Neuronal stem cell (in vitro differentiated cells): Measurements from ENCODE around the gene SPTLC1.

Source experiments
- DNase-seq: peaks from one replicate; pipeline ENCODE4 v3.0.0-alpha.2; 2013; ENCODE audit warnings: low spot score
- H2AFZ ChIP-seq: one replicate; pipeline ENCODE4 v1.6.1; 2013; ENCODE audit warnings: mild to moderate bottlenecking, low read length, inconsistent platforms
- H2AK5ac ChIP-seq: 2 replicates; pipeline ENCODE4 v1.6.1; 2013; ENCODE audit warnings: low read depth, mild to moderate bottlenecking, inconsistent platforms, low read length, moderate library complexity, mixed read lengths
- H2BK120ac ChIP-seq: 2 replicates; pipeline ENCODE4 v1.6.1; 2013; ENCODE audit warnings: low read depth, mild to moderate bottlenecking, inconsistent platforms, low read length, moderate library complexity, mixed read lengths
- H2BK12ac ChIP-seq: one replicate; pipeline ENCODE4 v1.6.1; 2013; ENCODE audit warnings: low read length, inconsistent platforms
- H2BK15ac ChIP-seq: 2 replicates; pipeline ENCODE4 v1.6.1; 2013; ENCODE audit warnings: mild to moderate bottlenecking, low read length, inconsistent platforms, mixed read lengths
- H2BK5ac ChIP-seq: one replicate; pipeline ENCODE4 v1.6.1; 2013; ENCODE audit warnings: inconsistent platforms, mild to moderate bottlenecking, low read length, moderate library complexity
- H3K14ac ChIP-seq: one replicate; pipeline ENCODE4 v1.6.1; 2013; ENCODE audit warnings: low read length, inconsistent platforms
- H3K18ac ChIP-seq: 2 replicates; pipeline ENCODE4 v1.6.1; 2013; ENCODE audit warnings: low read length, inconsistent platforms
- H3K23ac ChIP-seq: 2 replicates; pipeline ENCODE4 v1.6.1; 2013; ENCODE audit warnings: low read depth, mild to moderate bottlenecking, mixed read lengths, low read length, inconsistent platforms; ENCODE audit not compliant: poor library complexity
- H3K27ac ChIP-seq: replicated peaks from 3 replicates; pipeline ENCODE4 v1.5.1; 2013; ENCODE audit warnings: low read length, inconsistent platforms
- H3K27me3 ChIP-seq, 3 experiments: 2 replicates each; pipeline ENCODE4 v1.6.1; 2013; ENCODE audit warnings: low read length in 3 of 3, mild to moderate bottlenecking in 2 of 3, inconsistent platforms in 1 of 3, low read depth in 1 of 3, mixed read lengths in 1 of 3, moderate library complexity in 1 of 3; ENCODE audit not compliant: control insufficient read depth in 3 of 3, insufficient read depth in 3 of 3
- H3K36me3 ChIP-seq, 2 donors: replicated peaks in 1 of 2; 2 replicates each; pipeline ENCODE4 v1.6.1; 2013; ENCODE audit warnings: low read length in 2 of 2; ENCODE audit not compliant: control insufficient read depth in 2 of 2, insufficient read depth in 2 of 2
- H3K4ac ChIP-seq: 2 replicates; pipeline ENCODE4 v1.6.1; 2013; ENCODE audit warnings: inconsistent platforms, mild to moderate bottlenecking, low read length, moderate library complexity
- H3K4me1 ChIP-seq, 2 donors: 1 replicate in 1 of 2; 2 replicates in 1 of 2; pipeline ENCODE4 v1.6.1; 2013; ENCODE audit warnings: low read length in 2 of 2, low read depth in 1 of 2; ENCODE audit not compliant: control insufficient read depth in 2 of 2, insufficient read depth in 1 of 2
- H3K4me2 ChIP-seq: one replicate; pipeline ENCODE4 v1.6.1; 2013; ENCODE audit warnings: mild to moderate bottlenecking, low read length, inconsistent platforms; ENCODE audit not compliant: insufficient read depth, poor library complexity, severe bottlenecking
- H3K4me3 ChIP-seq, 2 donors: 2 replicates each; pipeline ENCODE4 v1.5.1; 2013; ENCODE audit warnings: low read length in 2 of 2, mild to moderate bottlenecking in 2 of 2, inconsistent platforms in 1 of 2, moderate library complexity in 1 of 2
- H3K79me1 ChIP-seq: one replicate; pipeline ENCODE4 v1.6.1; 2013; ENCODE audit warnings: low read depth, mild to moderate bottlenecking, inconsistent platforms, low read length, moderate library complexity
- H3K9ac ChIP-seq: one replicate; pipeline ENCODE4 v1.6.1; 2013; ENCODE audit warnings: mild to moderate bottlenecking, low read depth, low read length, inconsistent platforms; ENCODE audit not compliant: poor library complexity
- H3K9me3 ChIP-seq, 2 donors: replicated peaks in 1 of 2; 2 replicates each; pipeline versions ENCODE3 to v1.6.1; 2013; ENCODE audit warnings: low read length in 2 of 2, mild to moderate bottlenecking in 2 of 2, inconsistent platforms in 1 of 2, low read depth in 1 of 2, mixed read lengths in 1 of 2, moderate library complexity in 1 of 2; ENCODE audit not compliant: control insufficient read depth in 2 of 2, insufficient read depth in 1 of 2
- H4K8ac ChIP-seq: one replicate; pipeline ENCODE4 v1.6.1; 2013; ENCODE audit warnings: low read depth, mild to moderate bottlenecking, inconsistent platforms, low read length, moderate library complexity
- H4K91ac ChIP-seq: one replicate; pipeline ENCODE4 v1.6.1; 2013; ENCODE audit warnings: low read length, low read depth, mild to moderate bottlenecking, inconsistent platforms; ENCODE audit not compliant: poor library complexity
- WGBS, 2 donors: extraction: QIAGEN DNeasy Blood & Tissue Kit; methylation state at CpG; one replicate each; pipeline ENCODE4 v1.1.7; 2013; ENCODE audit warnings: missing lambda C conversion rate in 2 of 2, mixed read lengths in 1 of 2; ENCODE audit not compliant: insufficient read length in 2 of 2, insufficient replicate concordance in 1 of 2; ENCODE audit errors: extremely low coverage in 2 of 2; 5-methylcytosine and 5-hydroxymethylcytosine counted together

The SPTLC1 gene

GRCh38 chr9:92095236-92095635 lies 20.0 kb downstream of the SPTLC1 start:
- Histone ChIP-seq H3K27ac (no peak overlapping the region), H3K4me2 (no peak overlapping the region), H3K18ac (no peak overlapping the region), H2AFZ (no peak overlapping the region), H3K27me3 (no peaks in the 10 kb centered on the region), H3K4ac (no peak overlapping the region), H2BK5ac (no peak overlapping the region), H2BK15ac (no peak overlapping the region), H4K91ac (no peak overlapping the region), H3K23ac (no peak overlapping the region), H2AK5ac (no peak overlapping the region), H3K14ac (no peak overlapping the region), H3K79me1 (peaks cover 4% of the 10 kb centered on the region), H3K9ac (no peak overlapping the region), H3K4me3 (no peak overlapping the region), H4K8ac (no peak overlapping the region), H2BK120ac (no peak overlapping the region), H3K9me3 (peaks cover 0 to 3% of the 10 kb centered on the region in 2 donors), H3K4me1 (peaks cover 2 to 3% of the 10 kb centered on the region in 2 donors), H2BK12ac (no peak overlapping the region), H3K36me3 (peaks cover 2 to 22% of the 10 kb centered on the region in 2 donors)
- no peak for DNase-seq
- WGBS, 2 donors: no CpG with 5 or more reads among the region's 1 CpG

GRCh38 chr9:92094655-92095054 lies 20.6 kb downstream of the SPTLC1 start:
- Histone ChIP-seq H3K9ac (no peak overlapping the region), H2BK12ac (no peak overlapping the region), H3K14ac (no peak overlapping the region), H3K4ac (no peak overlapping the region), H3K27ac (no peak overlapping the region), H2BK5ac (no peak overlapping the region), H4K8ac (no peak overlapping the region), H3K9me3 (peaks cover 0 to 3% of the 10 kb centered on the region in 2 donors), H3K4me3 (no peak overlapping the region), H3K4me1 (peaks cover 2 to 3% of the 10 kb centered on the region in 2 donors), H3K23ac (no peak overlapping the region), H2AFZ (no peak overlapping the region), H2AK5ac (no peak overlapping the region), H4K91ac (no peak overlapping the region), H2BK15ac (no peak overlapping the region), H2BK120ac (no peak overlapping the region), H3K4me2 (no peak overlapping the region), H3K18ac (no peak overlapping the region), H3K79me1 (peaks cover 4% of the 10 kb centered on the region), H3K27me3 (no peaks in the 10 kb centered on the region), H3K36me3 (peaks cover 2 to 22% of the 10 kb centered on the region in 2 donors)
- WGBS, 2 donors: no CpG with 5 or more reads among the region's 4 CpGs
- no peak for DNase-seq

GRCh38 chr9:92077888-92078287 lies 37.3 kb downstream of the SPTLC1 start:
- Histone ChIP-seq H3K4me1 (no peaks in the 10 kb centered on the region), H3K79me1 (no peaks in the 10 kb centered on the region), H3K27me3 (no peaks in the 10 kb centered on the region), H2AK5ac (no peak overlapping the region), H3K4me3 (no peak overlapping the region), H3K27ac (no peak overlapping the region), H2AFZ (no peak overlapping the region), H2BK5ac (no peak overlapping the region), H3K14ac (no peak overlapping the region), H3K9ac (no peak overlapping the region), H3K36me3 (peaks cover 13 to 72% of the 10 kb centered on the region in 2 donors), H4K8ac (no peak overlapping the region), H3K4me2 (no peak overlapping the region), H3K9me3 (no peaks in the 10 kb centered on the region), H3K23ac (no peak overlapping the region), H2BK12ac (no peak overlapping the region), H2BK15ac (no peak overlapping the region), H4K91ac (no peak overlapping the region), H3K4ac (no peak overlapping the region), H3K18ac (no peak overlapping the region), H2BK120ac (no peak overlapping the region)
- DNase-seq: no peak
- WGBS, 2 donors: no CpG with 5 or more reads among the region's 1 CpG

- no peak for DNase-seq
- no CpG with 5 or more reads among the region's 4 CpGs for WGBS, 2 donors
These were observed 43.6 kb downstream of the SPTLC1 start for GRCh38 chr9:92071634-92072033.

More at GRCh38 chr9:92071634-92072033, 43.6 kb downstream of the SPTLC1 start:
- no peak overlapping the region for H2BK12ac ChIP-seq
- no peak overlapping the region for H3K4me2 ChIP-seq
- no peak overlapping the region for H2BK120ac ChIP-seq
- no peak overlapping the region for H3K4me3 ChIP-seq
- H3K27ac ChIP-seq: no peak overlapping the region
- no peak overlapping the region for H2BK15ac ChIP-seq
- H3K18ac ChIP-seq: no peak overlapping the region
- no peak overlapping the region for H3K9ac ChIP-seq
- no peak overlapping the region for H4K91ac ChIP-seq
- no peak overlapping the region for H2AFZ ChIP-seq
- H3K4ac ChIP-seq: no peak overlapping the region
- no peak overlapping the region for H3K23ac ChIP-seq
- H3K36me3 ChIP-seq: peaks cover 19 to 67% of the 10 kb centered on the region in 2 donors
- no peak overlapping the region for H3K14ac ChIP-seq
- H2BK5ac ChIP-seq: no peak overlapping the region
- H2AK5ac ChIP-seq: no peak overlapping the region
- H3K79me1 ChIP-seq: no peaks in the 10 kb centered on the region
- H3K27me3 ChIP-seq: no peaks in the 10 kb centered on the region
- H4K8ac ChIP-seq: no peak overlapping the region
- H3K4me1 ChIP-seq: no peaks in the 10 kb centered on the region
- no peaks in the 10 kb centered on the region for H3K9me3 ChIP-seq
